ENCODE results near the gene PACSIN2. TPM values are rescaled to one million over a fixed set of nuclear protein-coding genes. Genes with fewer than 3 reads are reported as not detected.

PACSIN2 gene
- total RNA-seq, 1 experiment from 2014 or later: 70.5 TPM

DNA sequence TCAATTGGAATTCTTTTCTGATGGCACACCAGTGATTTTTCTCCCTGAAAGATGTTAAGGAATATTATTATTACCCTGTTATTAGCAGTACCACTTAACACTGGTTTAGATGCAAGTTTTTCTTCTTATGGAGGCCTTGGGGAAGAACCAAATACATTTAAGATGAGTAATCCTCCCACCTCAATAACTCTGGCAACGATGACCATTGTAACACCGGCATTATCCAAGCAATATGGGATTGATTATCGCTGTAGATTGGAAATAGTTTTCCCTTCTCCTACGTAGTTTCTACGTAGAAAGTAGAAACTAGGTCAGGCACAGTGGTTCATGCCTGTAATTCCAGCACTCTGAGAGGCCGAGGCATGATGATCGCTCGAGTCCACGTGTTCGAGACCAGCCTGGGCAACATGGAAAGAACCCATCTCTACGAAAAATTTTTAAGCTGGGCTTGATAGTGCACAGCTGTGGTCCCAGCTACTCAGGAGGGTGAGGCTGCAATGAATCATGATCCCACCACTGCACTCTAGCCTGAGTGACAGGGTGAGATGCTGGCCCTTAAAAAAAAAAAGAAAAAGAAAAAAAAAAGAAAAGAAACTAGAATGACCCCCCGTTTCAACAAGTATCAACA, 45.5 kb downstream of the PACSIN2 start (continued):
- TF ChIP-seq, protein P1, sequence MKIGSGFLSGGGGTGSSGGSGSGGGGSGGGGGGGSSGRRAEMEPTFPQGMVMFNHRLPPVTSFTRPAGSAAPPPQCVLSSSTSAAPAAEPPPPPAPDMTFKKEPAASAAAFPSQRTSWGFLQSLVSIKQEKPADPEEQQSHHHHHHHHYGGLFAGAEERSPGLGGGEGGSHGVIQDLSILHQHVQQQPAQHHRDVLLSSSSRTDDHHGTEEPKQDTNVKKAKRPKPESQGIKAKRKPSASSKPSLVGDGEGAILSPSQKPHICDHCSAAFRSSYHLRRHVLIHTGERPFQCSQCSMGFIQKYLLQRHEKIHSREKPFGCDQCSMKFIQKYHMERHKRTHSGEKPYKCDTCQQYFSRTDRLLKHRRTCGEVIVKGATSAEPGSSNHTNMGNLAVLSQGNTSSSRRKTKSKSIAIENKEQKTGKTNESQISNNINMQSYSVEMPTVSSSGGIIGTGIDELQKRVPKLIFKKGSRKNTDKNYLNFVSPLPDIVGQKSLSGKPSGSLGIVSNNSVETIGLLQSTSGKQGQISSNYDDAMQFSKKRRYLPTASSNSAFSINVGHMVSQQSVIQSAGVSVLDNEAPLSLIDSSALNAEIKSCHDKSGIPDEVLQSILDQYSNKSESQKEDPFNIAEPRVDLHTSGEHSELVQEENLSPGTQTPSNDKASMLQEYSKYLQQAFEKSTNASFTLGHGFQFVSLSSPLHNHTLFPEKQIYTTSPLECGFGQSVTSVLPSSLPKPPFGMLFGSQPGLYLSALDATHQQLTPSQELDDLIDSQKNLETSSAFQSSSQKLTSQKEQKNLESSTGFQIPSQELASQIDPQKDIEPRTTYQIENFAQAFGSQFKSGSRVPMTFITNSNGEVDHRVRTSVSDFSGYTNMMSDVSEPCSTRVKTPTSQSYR (CRISPR knock-in tag; IDR thresholded peaks at IDR 0.05): no peak
- TF ChIP-seq TEAD1 (CRISPR knock-in tag; IDR thresholded peaks at IDR 0.05) (no peak), TCF7 (CRISPR knock-in tag; IDR thresholded peaks at IDR 0.05; ENCODE audit: low read depth) (no peak)
- TF ChIP-seq, protein P2, sequence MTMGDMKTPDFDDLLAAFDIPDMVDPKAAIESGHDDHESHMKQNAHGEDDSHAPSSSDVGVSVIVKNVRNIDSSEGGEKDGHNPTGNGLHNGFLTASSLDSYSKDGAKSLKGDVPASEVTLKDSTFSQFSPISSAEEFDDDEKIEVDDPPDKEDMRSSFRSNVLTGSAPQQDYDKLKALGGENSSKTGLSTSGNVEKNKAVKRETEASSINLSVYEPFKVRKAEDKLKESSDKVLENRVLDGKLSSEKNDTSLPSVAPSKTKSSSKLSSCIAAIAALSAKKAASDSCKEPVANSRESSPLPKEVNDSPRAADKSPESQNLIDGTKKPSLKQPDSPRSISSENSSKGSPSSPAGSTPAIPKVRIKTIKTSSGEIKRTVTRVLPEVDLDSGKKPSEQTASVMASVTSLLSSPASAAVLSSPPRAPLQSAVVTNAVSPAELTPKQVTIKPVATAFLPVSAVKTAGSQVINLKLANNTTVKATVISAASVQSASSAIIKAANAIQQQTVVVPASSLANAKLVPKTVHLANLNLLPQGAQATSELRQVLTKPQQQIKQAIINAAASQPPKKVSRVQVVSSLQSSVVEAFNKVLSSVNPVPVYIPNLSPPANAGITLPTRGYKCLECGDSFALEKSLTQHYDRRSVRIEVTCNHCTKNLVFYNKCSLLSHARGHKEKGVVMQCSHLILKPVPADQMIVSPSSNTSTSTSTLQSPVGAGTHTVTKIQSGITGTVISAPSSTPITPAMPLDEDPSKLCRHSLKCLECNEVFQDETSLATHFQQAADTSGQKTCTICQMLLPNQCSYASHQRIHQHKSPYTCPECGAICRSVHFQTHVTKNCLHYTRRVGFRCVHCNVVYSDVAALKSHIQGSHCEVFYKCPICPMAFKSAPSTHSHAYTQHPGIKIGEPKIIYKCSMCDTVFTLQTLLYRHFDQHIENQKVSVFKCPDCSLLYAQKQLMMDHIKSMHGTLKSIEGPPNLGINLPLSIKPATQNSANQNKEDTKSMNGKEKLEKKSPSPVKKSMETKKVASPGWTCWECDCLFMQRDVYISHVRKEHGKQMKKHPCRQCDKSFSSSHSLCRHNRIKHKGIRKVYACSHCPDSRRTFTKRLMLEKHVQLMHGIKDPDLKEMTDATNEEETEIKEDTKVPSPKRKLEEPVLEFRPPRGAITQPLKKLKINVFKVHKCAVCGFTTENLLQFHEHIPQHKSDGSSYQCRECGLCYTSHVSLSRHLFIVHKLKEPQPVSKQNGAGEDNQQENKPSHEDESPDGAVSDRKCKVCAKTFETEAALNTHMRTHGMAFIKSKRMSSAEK (CRISPR knock-in tag; IDR thresholded peaks at IDR 0.05; ENCODE audit: borderline replicate concordance): no peak

DNA sequence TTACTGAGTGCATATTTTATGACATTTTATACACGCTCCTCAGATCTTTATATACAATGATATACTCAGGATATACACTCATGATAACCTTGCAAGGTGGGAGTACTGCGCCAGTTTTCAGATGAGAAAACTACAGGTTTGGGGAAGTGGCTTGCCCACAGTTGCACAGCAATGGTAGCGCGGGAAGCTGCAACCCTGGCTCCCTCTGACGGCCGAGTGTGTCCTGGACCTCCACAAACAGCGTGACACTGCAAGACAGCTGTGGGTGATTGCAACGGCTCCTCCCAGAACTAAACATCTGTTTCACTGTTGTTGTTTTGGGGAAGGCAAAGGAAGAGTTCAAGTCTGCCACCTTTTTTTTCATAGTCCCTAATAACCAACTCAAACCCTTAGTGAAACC, 47.0 kb downstream of the PACSIN2 start:
- H3K36me3 Mint-ChIP-seq: peaks cover 34% of the 10 kb centered on the region
- ChIA-PET POLR2A (no interaction called here), CTCF (no interaction called here)
- no peak overlapping the region for H3K4me3 Mint-ChIP-seq
- H3K9me3 Mint-ChIP-seq: peaks cover 20% of the 10 kb centered on the region
- no peak overlapping the region for H3K27ac Mint-ChIP-seq
- peaks cover 53% of the 10 kb centered on the region for H3K4me1 Mint-ChIP-seq
- no peaks in the 10 kb centered on the region; the same call in 1 of the 2 replicates for H3K27me3 Mint-ChIP-seq (ENCODE audit: low read depth)
- no peak for TF ChIP-seq ZNF138 (CRISPR knock-in tag; conservative IDR thresholded peaks at IDR 0.05)
- DNase-seq (ENCODE audit: low spot score) (no peak), ATAC-seq (no peak)

DNA sequence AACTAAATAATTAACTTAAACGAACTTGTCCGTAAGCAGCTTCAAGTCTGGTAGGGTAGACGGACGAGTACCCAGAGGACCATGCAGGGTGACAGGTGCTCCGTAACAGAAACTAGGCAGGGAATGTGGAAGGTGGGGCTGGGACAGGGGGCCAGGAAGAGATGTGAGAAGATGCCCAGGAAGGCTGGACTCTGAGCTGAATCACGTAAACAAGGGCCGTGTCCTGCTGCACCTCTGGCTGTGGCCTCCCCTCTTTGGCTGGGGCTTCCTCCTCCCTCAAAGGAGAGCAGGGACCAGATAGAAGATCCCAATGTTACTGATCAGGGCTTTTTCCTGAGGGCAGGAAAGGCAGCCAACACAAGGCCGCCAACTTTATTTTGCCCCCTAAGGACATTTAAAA, 47.9 kb downstream of the PACSIN2 start:
- H3K27me3 Mint-ChIP-seq (ENCODE audit: low read depth): no peaks in the 10 kb centered on the region; the same call in 1 of the 2 replicates
- DNase-seq (ENCODE audit: low spot score) (no peak), ATAC-seq (no peak)
- ChIA-PET CTCF (no interaction called here), POLR2A (interaction anchor here (0.6 kb wide), 1 partner anchor 56 kb away, joined by 3 read pairs; no protein-coding TSS in a partner anchor)
- no peak overlapping the region for H3K4me3 Mint-ChIP-seq
- H3K36me3 Mint-ChIP-seq: peaks cover 31% of the 10 kb centered on the region
- no peak overlapping the region for H3K27ac Mint-ChIP-seq
- peaks cover 57% of the 10 kb centered on the region for H3K4me1 Mint-ChIP-seq
- H3K9me3 Mint-ChIP-seq: peaks cover 14% of the 10 kb centered on the region
- TF ChIP-seq, protein P3, sequence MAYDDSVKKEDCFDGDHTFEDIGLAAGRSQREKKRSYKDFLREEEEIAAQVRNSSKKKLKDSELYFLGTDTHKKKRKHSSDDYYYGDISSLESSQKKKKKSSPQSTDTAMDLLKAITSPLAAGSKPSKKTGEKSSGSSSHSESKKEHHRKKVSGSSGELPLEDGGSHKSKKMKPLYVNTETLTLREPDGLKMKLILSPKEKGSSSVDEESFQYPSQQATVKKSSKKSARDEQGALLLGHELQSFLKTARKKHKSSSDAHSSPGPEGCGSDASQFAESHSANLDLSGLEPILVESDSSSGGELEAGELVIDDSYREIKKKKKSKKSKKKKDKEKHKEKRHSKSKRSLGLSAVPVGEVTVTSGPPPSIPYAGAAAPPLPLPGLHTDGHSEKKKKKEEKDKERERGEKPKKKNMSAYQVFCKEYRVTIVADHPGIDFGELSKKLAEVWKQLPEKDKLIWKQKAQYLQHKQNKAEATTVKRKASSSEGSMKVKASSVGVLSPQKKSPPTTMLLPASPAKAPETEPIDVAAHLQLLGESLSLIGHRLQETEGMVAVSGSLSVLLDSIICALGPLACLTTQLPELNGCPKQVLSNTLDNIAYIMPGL (CRISPR knock-in tag; IDR thresholded peaks at IDR 0.05): no peak
- TF ChIP-seq ZNF232 (CRISPR knock-in tag; IDR thresholded peaks at IDR 0.05) (no peak), TCF7 (CRISPR knock-in tag; IDR thresholded peaks at IDR 0.05; ENCODE audit: low read depth) (no peak), ETV6 (CRISPR knock-in tag; IDR thresholded peaks at IDR 0.05) (no peak), TEAD1 (CRISPR knock-in tag; IDR thresholded peaks at IDR 0.05) (no peak), ESRRA (CRISPR knock-in tag; IDR thresholded peaks at IDR 0.05; ENCODE audit: borderline replicate concordance) (no peak), RELA (CRISPR knock-in tag; IDR thresholded peaks at IDR 0.05; ENCODE audit: borderline replicate concordance) (no peak), JAZF1 (CRISPR knock-in tag; IDR thresholded peaks at IDR 0.05) (no peak)
- TF ChIP-seq, protein P2 (CRISPR knock-in tag; IDR thresholded peaks at IDR 0.05; ENCODE audit: borderline replicate concordance): no peak
- TF ChIP-seq, protein P4, sequence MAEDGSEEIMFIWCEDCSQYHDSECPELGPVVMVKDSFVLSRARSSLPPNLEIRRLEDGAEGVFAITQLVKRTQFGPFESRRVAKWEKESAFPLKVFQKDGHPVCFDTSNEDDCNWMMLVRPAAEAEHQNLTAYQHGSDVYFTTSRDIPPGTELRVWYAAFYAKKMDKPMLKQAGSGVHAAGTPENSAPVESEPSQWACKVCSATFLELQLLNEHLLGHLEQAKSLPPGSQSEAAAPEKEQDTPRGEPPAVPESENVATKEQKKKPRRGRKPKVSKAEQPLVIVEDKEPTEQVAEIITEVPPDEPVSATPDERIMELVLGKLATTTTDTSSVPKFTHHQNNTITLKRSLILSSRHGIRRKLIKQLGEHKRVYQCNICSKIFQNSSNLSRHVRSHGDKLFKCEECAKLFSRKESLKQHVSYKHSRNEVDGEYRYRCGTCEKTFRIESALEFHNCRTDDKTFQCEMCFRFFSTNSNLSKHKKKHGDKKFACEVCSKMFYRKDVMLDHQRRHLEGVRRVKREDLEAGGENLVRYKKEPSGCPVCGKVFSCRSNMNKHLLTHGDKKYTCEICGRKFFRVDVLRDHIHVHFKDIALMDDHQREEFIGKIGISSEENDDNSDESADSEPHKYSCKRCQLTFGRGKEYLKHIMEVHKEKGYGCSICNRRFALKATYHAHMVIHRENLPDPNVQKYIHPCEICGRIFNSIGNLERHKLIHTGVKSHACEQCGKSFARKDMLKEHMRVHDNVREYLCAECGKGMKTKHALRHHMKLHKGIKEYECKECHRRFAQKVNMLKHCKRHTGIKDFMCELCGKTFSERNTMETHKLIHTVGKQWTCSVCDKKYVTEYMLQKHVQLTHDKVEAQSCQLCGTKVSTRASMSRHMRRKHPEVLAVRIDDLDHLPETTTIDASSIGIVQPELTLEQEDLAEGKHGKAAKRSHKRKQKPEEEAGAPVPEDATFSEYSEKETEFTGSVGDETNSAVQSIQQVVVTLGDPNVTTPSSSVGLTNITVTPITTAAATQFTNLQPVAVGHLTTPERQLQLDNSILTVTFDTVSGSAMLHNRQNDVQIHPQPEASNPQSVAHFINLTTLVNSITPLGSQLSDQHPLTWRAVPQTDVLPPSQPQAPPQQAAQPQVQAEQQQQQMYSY (CRISPR knock-in tag; IDR thresholded peaks at IDR 0.05): no peak
